H1 (cell line): ENCODE measurements around the gene OPCML. TPM values are rescaled to one million over a fixed set of nuclear protein-coding genes. Genes with fewer than 3 reads are reported as not detected.

Source experiments
- CTCF ChIA-PET: fragments of 300-600 bp; sonication (Branson Sonifier 250); formaldehyde crosslinking; loops from one replicate; lab custom pipeline; 2021; ENCODE audit not compliant: partially characterized antibody; lab: Charles Lee
- POLR2A ChIA-PET: fragments of 300-600 bp; sonication (Branson Sonifier 250); formaldehyde crosslinking; loops from one replicate; lab custom pipeline; 2021; ENCODE audit warnings: inconsistent platforms; ENCODE audit not compliant: partially characterized antibody; lab: Charles Lee
- DNase-seq, 2 experiments: peaks; one replicate each; pipeline versions ENCODE4 v3.0.0 to v3.0.0-alpha.2; 2010 to 2022; ENCODE audit warnings: low spot score in 2 of 2, low read depth in 1 of 2, mixed read lengths in 1 of 2
- FAIRE-seq: peaks from 2 replicates; lab custom pipeline; 2011; peaks lifted over from hg19 to GRCh38; lab: Jason Lieb, UNC
- H2AFZ ChIP-seq: 2 replicates; pipeline ENCODE4 v1.8.1; 2012; ENCODE audit warnings: low read length, inconsistent platforms
- H2AK5ac ChIP-seq: 2 replicates; pipeline ENCODE4 v1.6.1; 2013; ENCODE audit warnings: low read depth, low read length
- H2BK120ac ChIP-seq: replicated peaks from 2 replicates; pipeline ENCODE3; 2013; ENCODE audit warnings: low read depth, low read length, inconsistent platforms
- H2BK12ac ChIP-seq: 2 replicates; pipeline ENCODE4 v1.6.1; 2013; ENCODE audit warnings: low read depth, low read length
- H2BK15ac ChIP-seq: 2 replicates; pipeline ENCODE4 v1.6.1; 2013; ENCODE audit warnings: low read length
- H2BK20ac ChIP-seq: 2 replicates; pipeline ENCODE4 v1.6.1; 2013; ENCODE audit warnings: low read length
- H2BK5ac ChIP-seq: 2 replicates; pipeline ENCODE4 v1.6.1; 2013; ENCODE audit warnings: low read depth, low read length
- H3K14ac ChIP-seq: 2 replicates; pipeline ENCODE4 v1.6.1; 2013; ENCODE audit warnings: inconsistent platforms; ENCODE audit not compliant: insufficient read length
- H3K18ac ChIP-seq: 2 replicates; pipeline ENCODE4 v1.6.1; 2013; ENCODE audit warnings: low read length; ENCODE audit errors: extremely low read depth
- H3K23ac ChIP-seq: 2 replicates; pipeline ENCODE4 v1.6.1; 2013; ENCODE audit warnings: inconsistent platforms; ENCODE audit not compliant: insufficient read length
- H3K23me2 ChIP-seq: 2 replicates; pipeline ENCODE4 v1.6.1; 2013; ENCODE audit warnings: low read depth, low read length
- H3K27ac ChIP-seq: 2 replicates; pipeline ENCODE4 v1.6.1; 2011; ENCODE audit warnings: low read depth, low read length, inconsistent platforms
- H3K27me3 ChIP-seq, 4 experiments: replicated peaks in 1 of 4; 1 replicate in 1 of 4; 2 replicates in 3 of 4; pipeline versions ENCODE4 v1.6.1 to v1.8.1; 2011 to 2013; ENCODE audit warnings: low read length in 3 of 4, mild to moderate bottlenecking in 3 of 4, inconsistent platforms in 2 of 4, mixed read lengths in 2 of 4, moderate library complexity in 1 of 4; ENCODE audit not compliant: control insufficient read depth in 3 of 4, insufficient read depth in 3 of 4; ENCODE audit errors: extremely low read depth in 1 of 4
- H3K36me3 ChIP-seq, 4 experiments: 2 replicates each; pipeline versions ENCODE4 v1.6.1 to v1.8.1; 2011 to 2013; ENCODE audit warnings: mild to moderate bottlenecking in 4 of 4, low read length in 3 of 4, moderate library complexity in 2 of 4, control low read depth in 1 of 4, inconsistent platforms in 1 of 4; ENCODE audit not compliant: insufficient read depth in 4 of 4, control insufficient read depth in 2 of 4
- H3K4ac ChIP-seq: replicated peaks from 2 replicates; pipeline ENCODE3; 2013; ENCODE audit warnings: low read length, low read depth, mixed read lengths, inconsistent platforms; ENCODE audit not compliant: insufficient read length
- H3K4me1 ChIP-seq, 4 experiments: replicated peaks in 1 of 4; 1 replicate in 1 of 4; 2 replicates in 3 of 4; pipeline versions ENCODE4 v1.6.1 to v1.8.1; 2011 to 2013; ENCODE audit warnings: low read length in 3 of 4, inconsistent platforms in 2 of 4, mixed read lengths in 1 of 4; ENCODE audit not compliant: insufficient read depth in 4 of 4, control insufficient read depth in 3 of 4
- H3K4me2 ChIP-seq, 2 experiments: 2 replicates each; pipeline versions ENCODE4 v1.6.1 to v1.8.1; 2011 to 2013; ENCODE audit warnings: low read depth in 2 of 2, low read length in 2 of 2, control low read depth in 1 of 2, inconsistent platforms in 1 of 2, mild to moderate bottlenecking in 1 of 2; ENCODE audit not compliant: insufficient read depth in 1 of 2
- H3K4me3 ChIP-seq, 4 experiments: fragments of 200-600, 300-600 bp in 1 of 4; sonication (generic), shearing (Covaris generic), sonication (Bioruptor Twin) in 1 of 4; 2 replicates each; pipeline versions ENCODE4 v1.5.1 to v1.8.1; 2011 to 2016; ENCODE audit warnings: low read length in 4 of 4, low read depth in 3 of 4, control low read depth in 2 of 4, inconsistent platforms in 2 of 4, mild to moderate bottlenecking in 2 of 4, mixed read lengths in 1 of 4, moderate library complexity in 1 of 4; ENCODE audit not compliant: insufficient read depth in 2 of 4; ENCODE audit errors: extremely low read depth in 1 of 4
- H3K56ac ChIP-seq: replicated peaks from 2 replicates; pipeline ENCODE3; 2013; ENCODE audit warnings: low read depth, mild to moderate bottlenecking, mixed read lengths, low read length, inconsistent platforms; ENCODE audit not compliant: insufficient read length
- H3K79me1 ChIP-seq: 2 replicates; pipeline ENCODE4 v1.6.1; 2013; ENCODE audit warnings: low read depth, low read length, control low read depth
- H3K79me2 ChIP-seq, 2 experiments: 2 replicates each; pipeline versions ENCODE4 v1.6.1 to v1.8.1; 2012 to 2013; ENCODE audit warnings: low read length in 2 of 2, mild to moderate bottlenecking in 2 of 2, inconsistent platforms in 1 of 2; ENCODE audit not compliant: insufficient read depth in 2 of 2, control insufficient read depth in 1 of 2
- H3K9ac ChIP-seq, 4 experiments: replicated peaks in 1 of 4; 1 replicate in 1 of 4; 2 replicates in 3 of 4; pipeline versions ENCODE4 v1.6.1 to v1.8.1; 2011 to 2013; ENCODE audit warnings: low read depth in 3 of 4, low read length in 3 of 4, control low read depth in 2 of 4, mild to moderate bottlenecking in 2 of 4, moderate library complexity in 2 of 4, inconsistent platforms in 1 of 4; ENCODE audit errors: extremely low read depth in 1 of 4
- H3K9me3 ChIP-seq, 2 experiments: 2 replicates each; pipeline versions ENCODE4 v1.6.1 to v1.8.1; 2012 to 2013; ENCODE audit warnings: mild to moderate bottlenecking in 2 of 2, moderate library complexity in 2 of 2, control low read depth in 1 of 2, inconsistent platforms in 1 of 2, low read depth in 1 of 2, low read length in 1 of 2, mixed read lengths in 1 of 2; ENCODE audit not compliant: insufficient read depth in 2 of 2
- H4K20me1 ChIP-seq, 2 experiments: replicated peaks in 1 of 2; 2 replicates each; pipeline versions ENCODE3 to v1.8.1; 2011 to 2013; ENCODE audit warnings: inconsistent platforms in 2 of 2, low read length in 2 of 2, mild to moderate bottlenecking in 1 of 2; ENCODE audit not compliant: insufficient read depth in 2 of 2, control insufficient read depth in 1 of 2
- H4K5ac ChIP-seq: 2 replicates; pipeline ENCODE4 v1.6.1; 2013; ENCODE audit warnings: low read length, low read depth, mixed read lengths, inconsistent platforms; ENCODE audit not compliant: insufficient read length
- H4K8ac ChIP-seq: 2 replicates; pipeline ENCODE4 v1.8.0; 2013; ENCODE audit warnings: mild to moderate bottlenecking, moderate library complexity, low read length, inconsistent platforms; ENCODE audit not compliant: insufficient read depth; ENCODE audit errors: extremely low read depth
- H4K91ac ChIP-seq: replicated peaks from 2 replicates; pipeline ENCODE3; 2013; ENCODE audit warnings: low read length, mixed read lengths, inconsistent platforms; ENCODE audit not compliant: insufficient read length
- RAD21 ChIP-seq, 2 experiments: IDR thresholded peaks in 1 of 2; conservative IDR thresholded peaks in 1 of 2; 2 replicates each; pipeline ENCODE4 v1.6.1; 2011; ENCODE audit warnings: low read depth in 2 of 2, low read length in 2 of 2, improper control_type of control experiment in 1 of 2, inconsistent platforms in 1 of 2, mild to moderate bottlenecking in 1 of 2, moderate library complexity in 1 of 2
- RXRA ChIP-seq: IDR thresholded peaks from 2 replicates; pipeline ENCODE4 v1.6.1; 2011; ENCODE audit warnings: low read depth, mild to moderate bottlenecking, low read length, moderate library complexity; ENCODE audit not compliant: insufficient read depth
- WGBS, 2 experiments: shearing (Covaris generic) in 1 of 2; methylation state at CpG; one replicate each; pipeline versions ENCODE4 v1.1.6 to v1.1.7; 2013 to 2015; ENCODE audit warnings: low lambda C conversion rate in 2 of 2, mixed read lengths in 2 of 2, inconsistent platforms in 1 of 2, low coverage in 1 of 2, missing lambda C conversion rate in 1 of 2; ENCODE audit not compliant: insufficient replicate concordance in 2 of 2, insufficient coverage in 1 of 2, insufficient read length in 1 of 2; ENCODE audit errors: extremely low coverage in 1 of 2, missing lambda C conversion rate in 1 of 2; 5-methylcytosine and 5-hydroxymethylcytosine counted together
- polyA plus RNA-seq, 7 experiments: library from polyadenylated mRNA; depleted of rRNA in 3 of 7; stranded (reverse) in 5 of 7; unstranded in 2 of 7; fragments of >200 nt in 5 of 7; fragments of 200-250 nt in 2 of 7; gene quantifications; 1 replicate in 5 of 7; 2 replicates in 1 of 7; 4 replicates in 1 of 7; pipeline versions ENCODE4 v1.2.1 to v1.2.3, GENCODE V29; 2011 to 2013; ENCODE audit warnings: missing spikeins in 2 of 7, mixed read lengths in 2 of 7
- total RNA-seq: library from RNA; stranded (reverse); fragmentation: NEBNext Ultra II Directional; extraction: Animal tissue kit (Norgen Biotek cat#: 25700); gene quantifications from 2 replicates; pipeline ENCODE4 v1.2.1, GENCODE V29; 2021

The OPCML gene
- total and polyA plus RNA-seq, 2 of the 8 experiments (the other 6 are each of a cell fraction or from before 2014, with no cell fraction given) = 2.3 to 3.1 TPM

- H3K4me1 ChIP-seq = peaks cover 0 to 4% (median 2%) of the 10 kb centered on the region in 4 experiments; a peak in 3 of 7 replicates
- H3K9ac ChIP-seq = no peak overlapping the region
- H3K23ac ChIP-seq = no peak overlapping the region
- no peaks in the 10 kb centered on the region for H3K36me3 ChIP-seq
- H3K4ac ChIP-seq = no peak overlapping the region
- H3K79me2 ChIP-seq = no peaks in the 10 kb centered on the region
- DNase-seq (no peak), FAIRE-seq (peak; percentile 52)
- no peaks in the 10 kb centered on the region; the same call in 1 of the 2 replicates for H3K79me1 ChIP-seq
- no peak overlapping the region for H2AK5ac ChIP-seq
- CTCF ChIA-PET = interaction anchor here (0.6 to 6.8 kb wide), 42 partner anchors 9 to 680 kb away, joined by 3 to 102 read pairs (median 4); no protein-coding TSS in a partner anchor
- no peaks in the 10 kb centered on the region for H3K27me3 ChIP-seq
- H2BK5ac ChIP-seq = no peak overlapping the region
- no peaks in the 10 kb centered on the region for H3K9me3 ChIP-seq
- peak overlapping the region; percentile 28; the same call in 1 of the 2 replicates for H4K8ac ChIP-seq
- no peak overlapping the region for H3K18ac ChIP-seq
- H3K14ac ChIP-seq = no peak overlapping the region
- H2BK12ac ChIP-seq = no peak overlapping the region
- no peak overlapping the region for H3K56ac ChIP-seq
- H3K4me3 ChIP-seq = no peak overlapping the region
- H3K23me2 ChIP-seq = no peaks in the 10 kb centered on the region
- H4K5ac ChIP-seq = no peak overlapping the region
- H3K4me2 ChIP-seq = no peak overlapping the region
- H3K27ac ChIP-seq = no peak overlapping the region
- POLR2A ChIA-PET = interaction anchor here (1.1 kb wide), 1 partner anchor 22 kb away, joined by 4 read pairs; no protein-coding TSS in a partner anchor
- no peak overlapping the region for H4K91ac ChIP-seq
- no peak overlapping the region for H2BK120ac ChIP-seq
- no peak overlapping the region for H2BK15ac ChIP-seq
- no peaks in the 10 kb centered on the region for H4K20me1 ChIP-seq
- H2BK20ac ChIP-seq = no peak overlapping the region
- no peak overlapping the region for H2AFZ ChIP-seq
- WGBS, 2 experiments = 74% methylated on average over 17 of the region's 17 CpGs; no CpG with 5 or more reads in 1 of the 2 experiments
- TF ChIP-seq RAD21 (IDR thresholded peaks at IDR 0.05 in 1 of 2, conservative IDR thresholded peaks at IDR 0.05 in 1 of 2; ENCODE audit: low read depth in 2 of 2, low read length in 2 of 2) = peak; percentile 82 to 88
- TF ChIP-seq RXRA = no peak
Measured at GRCh38 chr11:133156986-133157745, 375.1 kb downstream of the OPCML start.
